GM12878 (cell line): Measurements from ENCODE around the gene ATP6V1A.

Experiments
- CREB1 ChIP-seq: IDR thresholded peaks from 2 replicates; pipeline ENCODE4 v1.6.1; 2012; ENCODE audit warnings: low read depth, mild to moderate bottlenecking, inconsistent platforms
- EP300 ChIP-seq, 2 experiments: fragments of 150-350 bp in 1 of 2; IDR thresholded peaks; 2 replicates each; pipeline ENCODE4 v1.6.1; 2011 to 2012; ENCODE audit warnings: low read depth in 2 of 2, low read length in 2 of 2, borderline replicate concordance in 1 of 2, improper control_type of control experiment in 1 of 2, inconsistent platforms in 1 of 2; ENCODE audit not compliant: control insufficient read depth in 1 of 2
- MEF2A ChIP-seq: IDR thresholded peaks from 2 replicates; pipeline ENCODE4 v1.6.1; 2011; ENCODE audit warnings: low read depth, mild to moderate bottlenecking, low read length, moderate library complexity; ENCODE audit not compliant: insufficient read depth
- SIN3A ChIP-seq: IDR thresholded peaks from 2 replicates; pipeline ENCODE4 v1.6.1; 2012; ENCODE audit warnings: low read depth, low read length, improper control_type of control experiment
- TCF12 ChIP-seq: IDR thresholded peaks from 2 replicates; pipeline ENCODE4 v1.6.1; 2011; ENCODE audit warnings: low read depth, mild to moderate bottlenecking, low read length
- YBX1 ChIP-seq: fragments of 450-650 bp; IDR thresholded peaks from 2 replicates; pipeline ENCODE4 v1.6.1; 2016; ENCODE audit warnings: antibody characterized with exemption

- TF ChIP-seq YBX1 (no peak), EP300 (IDR thresholded peaks at IDR 0.05; ENCODE audit: borderline replicate concordance in 1 of 2, control insufficient read depth in 1 of 2, low read depth in 2 of 2, low read length in 2 of 2) (no peak), SIN3A (no peak), TCF12 (no peak), CREB1 (no peak), MEF2A (no peak)
Measured at GRCh38 chr3:113758389-113759024, 11.7 kb downstream of the ATP6V1A start.
